ENCODE data around the gene ADCY4. TPM values are rescaled to one million over a fixed set of nuclear protein-coding genes. Genes with fewer than 3 reads are reported as not detected.

Gene ADCY4
- total RNA-seq, 1 experiment from 2014 or later: 0.04 TPM

- no peak for DNase-seq
- H3K9ac ChIP-seq (ENCODE audit: low read length): no peak overlapping the region
- TF ChIP-seq EZH2phosphoT487 (IDR thresholded peaks at IDR 0.05; ENCODE audit: borderline replicate concordance, low read length) (no peak), EZH2 (IDR thresholded peaks at IDR 0.05; ENCODE audit: low read length, unreplicated experiment) (no peak), CTCF (conservative IDR thresholded peaks at IDR 0.05; ENCODE audit: low read depth, low read length) (no peak)
- CTCF ChIA-PET: no interaction called here
- no peak overlapping the region for H3K4me2 ChIP-seq (ENCODE audit: low read length)
- H2AFZ ChIP-seq (ENCODE audit: low read length): no peak overlapping the region
- peaks cover 15% of the 10 kb centered on the region; the same call in 1 of the 2 replicates for H3K4me1 ChIP-seq (ENCODE audit: insufficient read depth, low read length)
- no peak overlapping the region for H3K27ac ChIP-seq (ENCODE audit: low read length)
- no peaks in the 10 kb centered on the region for H3K9me3 ChIP-seq (ENCODE audit: low read length)
- no peak for ATAC-seq
- BruUV-seq (replicated peaks): no TSS peak
- intact Hi-C loops (cut with micrococcal nuclease): no loop called here
- no peaks in the 10 kb centered on the region for H3K27me3 ChIP-seq (ENCODE audit: low read length)
- H3K36me3 ChIP-seq (ENCODE audit: low read depth, low read length): no peaks in the 10 kb centered on the region
- no peaks in the 10 kb centered on the region for H3K9me2 ChIP-seq (replicated peaks; ENCODE audit: low read length)
- H4K20me1 ChIP-seq (ENCODE audit: low read length): no peaks in the 10 kb centered on the region
- H3K79me2 ChIP-seq (ENCODE audit: low read length): no peaks in the 10 kb centered on the region
- no peaks in the 10 kb centered on the region for H3F3A ChIP-seq (ENCODE audit: low read length, unreplicated experiment)
- POLR2A ChIA-PET (ENCODE audit: unreplicated experiment): interaction anchor here (0.6 kb wide), 1 partner anchor 87 kb away, joined by 3 read pairs; no protein-coding TSS in a partner anchor
- no peak overlapping the region for H3K4me3 ChIP-seq (ENCODE audit: low read length)
These were observed 35.9 kb upstream of the ADCY4 start for GRCh38 chr14:24370748-24371147.

GRCh38 chr14:24369907-24370687 is 35.2 kb upstream of the ADCY4 start:
- Histone ChIP-seq H3K79me2 (ENCODE audit: low read length) (no peaks in the 10 kb centered on the region), H3K27me3 (ENCODE audit: low read length) (no peaks in the 10 kb centered on the region), H3K36me3 (ENCODE audit: low read depth, low read length) (no peaks in the 10 kb centered on the region), H4K20me1 (ENCODE audit: low read length) (no peaks in the 10 kb centered on the region), H3K4me1 (ENCODE audit: insufficient read depth, low read length) (peaks cover 21% of the 10 kb centered on the region), H3K9me3 (ENCODE audit: low read length) (no peaks in the 10 kb centered on the region), H2AFZ (ENCODE audit: low read length) (no peak overlapping the region), H3F3A (ENCODE audit: low read length, unreplicated experiment) (no peaks in the 10 kb centered on the region), H3K4me2 (ENCODE audit: low read length) (no peak overlapping the region), H3K9ac (ENCODE audit: low read length) (no peak overlapping the region), H3K4me3 (ENCODE audit: low read length) (no peak overlapping the region), H3K9me2 (replicated peaks; ENCODE audit: low read length) (no peaks in the 10 kb centered on the region), H3K27ac (ENCODE audit: low read length) (no peak overlapping the region)
- ATAC-seq (no peak), DNase-seq (no peak)
- intact Hi-C loops (cut with micrococcal nuclease): no loop called here
- POLR2A ChIA-PET (ENCODE audit: unreplicated experiment): no interaction called here
- no TSS peak for BruUV-seq (replicated peaks)
- no peak for TF ChIP-seq CTCF (conservative IDR thresholded peaks at IDR 0.05; ENCODE audit: low read depth, low read length)
- no peak for TF ChIP-seq EZH2phosphoT487 (IDR thresholded peaks at IDR 0.05; ENCODE audit: borderline replicate concordance, low read length)
- no peak for TF ChIP-seq EZH2 (IDR thresholded peaks at IDR 0.05; ENCODE audit: low read length, unreplicated experiment)
- CTCF ChIA-PET: no interaction called here

- intact Hi-C loops (cut with micrococcal nuclease): no loop called here
- DNase-seq: no peak
- Histone ChIP-seq H3K36me3 (ENCODE audit: low read depth, low read length) (no peaks in the 10 kb centered on the region), H3K79me2 (ENCODE audit: low read length) (no peaks in the 10 kb centered on the region), H3K4me1 (ENCODE audit: insufficient read depth, low read length) (peaks cover 24% of the 10 kb centered on the region), H3K9ac (ENCODE audit: low read length) (no peak overlapping the region), H3K9me2 (replicated peaks; ENCODE audit: low read length) (no peaks in the 10 kb centered on the region), H3K27me3 (ENCODE audit: low read length) (no peaks in the 10 kb centered on the region), H3K9me3 (ENCODE audit: low read length) (no peaks in the 10 kb centered on the region), H2AFZ (ENCODE audit: low read length) (no peak overlapping the region), H3F3A (ENCODE audit: low read length, unreplicated experiment) (no peaks in the 10 kb centered on the region), H4K20me1 (ENCODE audit: low read length) (no peaks in the 10 kb centered on the region), H3K4me3 (ENCODE audit: low read length) (no peak overlapping the region), H3K4me2 (ENCODE audit: low read length) (no peak overlapping the region), H3K27ac (ENCODE audit: low read length) (no peak overlapping the region)
- no peak for TF ChIP-seq EZH2phosphoT487 (IDR thresholded peaks at IDR 0.05; ENCODE audit: borderline replicate concordance, low read length)
- no peak for TF ChIP-seq EZH2 (IDR thresholded peaks at IDR 0.05; ENCODE audit: low read length, unreplicated experiment)
- TF ChIP-seq CTCF (conservative IDR thresholded peaks at IDR 0.05; ENCODE audit: low read depth, low read length): no peak
- CTCF ChIA-PET: no interaction called here
- no peak for ATAC-seq
- POLR2A ChIA-PET (ENCODE audit: unreplicated experiment): no interaction called here
- BruUV-seq (replicated peaks): no TSS peak
These were observed 34.6 kb upstream of the ADCY4 start for GRCh38 chr14:24369463-24369862.
